GM21786 (cell line): ENCODE data around the gene FBXL17.

ENCODE experiments used
- ATAC-seq: cut with Tn5 transposase; IDR thresholded peaks from one replicate; pipeline ENCODE4 v1.9.1; 2021; ENCODE audit not compliant: unreplicated experiment

Gene FBXL17

DNA sequence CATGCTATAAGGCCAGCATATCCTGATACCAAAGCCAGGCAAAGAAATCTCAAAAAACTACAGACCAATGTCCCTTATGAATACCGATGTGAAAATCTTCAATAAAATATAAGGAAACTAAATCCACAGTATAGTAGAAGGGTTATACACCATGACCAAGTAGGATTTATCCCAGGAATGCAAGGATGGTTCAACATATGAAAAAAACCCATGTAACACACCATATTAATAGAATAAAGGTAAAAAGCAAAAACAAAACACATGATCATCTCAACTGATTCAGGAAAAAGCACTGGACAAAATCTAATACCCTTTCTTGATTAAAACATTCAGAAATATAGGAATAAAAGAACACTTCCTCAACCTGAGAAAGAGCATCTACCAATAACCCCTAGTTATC, 6.1 kb downstream of the FBXL17 start:
- no peak for ATAC-seq

DNA sequence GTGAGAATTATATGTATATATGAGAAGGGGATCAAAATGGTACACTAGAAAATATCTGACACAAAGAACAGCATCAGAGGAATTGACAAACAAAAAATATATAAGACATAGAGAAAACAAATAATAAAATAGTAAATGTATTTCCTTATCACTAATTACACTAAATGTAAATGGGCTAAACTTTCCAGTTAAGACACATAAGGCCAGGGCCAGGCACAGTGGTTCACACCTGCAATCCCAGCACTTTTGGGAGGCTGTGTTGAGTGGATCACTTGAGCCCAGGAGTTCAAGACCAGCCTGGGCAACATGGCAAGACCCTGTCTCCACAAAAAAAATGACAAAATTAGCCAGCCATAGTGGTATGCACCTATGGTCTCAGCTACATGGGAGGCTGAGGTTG, 8.5 kb downstream of the FBXL17 start:
- no peak for ATAC-seq

DNA sequence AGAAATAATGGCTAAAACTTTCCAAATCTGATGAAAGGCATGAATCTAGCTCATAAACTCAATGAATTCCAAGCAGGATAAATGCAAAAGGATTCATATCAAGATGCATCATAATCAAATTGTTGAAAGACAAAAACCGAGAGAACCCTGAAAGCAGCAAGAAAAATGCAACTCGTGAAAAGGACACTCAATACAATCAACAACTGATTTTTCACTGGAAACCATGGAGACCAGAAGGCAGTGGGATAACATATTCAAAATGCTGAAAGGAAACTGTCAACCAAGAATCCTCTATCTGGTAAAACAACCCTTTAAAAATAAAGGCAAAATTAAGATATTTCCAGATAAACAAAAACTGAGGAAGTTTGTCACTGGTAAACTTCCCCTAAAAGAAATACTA, 9.5 kb downstream of the FBXL17 start:
- no peak for ATAC-seq

DNA sequence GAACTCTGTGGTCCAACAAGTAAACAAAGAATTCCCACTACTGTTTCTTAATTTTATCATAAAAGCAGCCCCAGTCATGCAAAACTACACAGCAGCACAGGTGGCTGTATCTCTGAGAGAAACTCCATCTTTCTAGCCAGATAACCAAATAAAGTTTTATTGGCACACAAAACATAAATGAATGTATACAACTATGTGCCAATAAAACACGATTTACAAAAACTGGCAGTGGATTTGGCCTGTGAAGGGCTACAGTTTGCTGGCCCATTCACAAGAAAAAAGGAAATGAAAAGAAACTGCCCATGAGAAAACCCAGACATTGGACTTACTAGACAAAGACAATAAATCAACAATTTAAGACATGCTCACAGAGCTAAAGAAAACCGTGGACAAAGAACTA, 10.6 kb downstream of the FBXL17 start:
- no peak for ATAC-seq

DNA sequence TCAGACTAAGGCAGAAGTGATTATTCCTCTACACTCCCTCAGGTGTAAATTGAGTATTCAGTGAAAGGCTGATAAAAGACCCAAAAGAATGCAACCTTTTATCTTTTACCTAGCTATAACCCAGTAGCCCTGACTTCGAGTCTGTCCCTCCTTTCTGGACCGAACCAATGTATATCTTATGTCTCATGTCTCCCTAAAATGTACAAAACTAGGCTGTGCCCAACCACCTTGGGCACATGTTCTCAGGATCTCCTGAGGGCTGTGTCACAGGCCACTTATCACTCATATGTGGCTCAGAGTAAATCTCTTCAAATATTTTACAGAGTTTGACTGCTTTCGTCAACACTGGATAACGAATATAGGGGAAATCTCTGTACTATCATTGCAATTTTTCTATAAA, 12.7 kb downstream of the FBXL17 start:
- no peak for ATAC-seq

DNA sequence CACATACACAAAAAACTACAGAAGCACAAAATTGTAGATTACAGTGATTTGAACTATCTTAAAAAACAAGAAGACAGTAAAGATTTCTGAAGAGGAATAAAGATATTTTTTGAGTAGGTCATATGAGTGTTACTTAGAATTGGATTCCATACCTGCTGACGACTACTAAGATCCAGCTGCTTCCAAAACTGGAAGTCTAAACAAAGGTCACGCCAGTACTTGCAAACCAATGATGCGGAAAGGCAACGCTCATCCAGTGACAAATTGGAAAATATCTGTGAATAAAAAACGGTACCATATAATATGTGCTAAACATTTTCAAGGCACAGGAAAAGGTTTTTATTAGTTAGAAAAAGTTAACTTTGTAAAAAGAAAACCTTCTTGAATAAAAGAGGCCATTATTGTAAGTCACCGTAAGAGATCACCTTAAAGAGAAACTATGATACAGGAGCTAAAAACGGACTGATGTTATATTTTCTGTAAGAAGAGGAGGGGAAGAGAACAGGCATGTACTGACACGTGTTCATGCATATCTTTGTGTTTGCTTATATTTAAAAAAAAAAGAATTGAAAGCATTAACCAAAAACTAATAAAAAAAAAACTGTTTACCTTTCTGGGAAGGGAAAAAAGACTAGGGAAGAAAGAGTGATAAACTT, 14.1 kb downstream of the FBXL17 start:
- ATAC-seq, result no peak

DNA sequence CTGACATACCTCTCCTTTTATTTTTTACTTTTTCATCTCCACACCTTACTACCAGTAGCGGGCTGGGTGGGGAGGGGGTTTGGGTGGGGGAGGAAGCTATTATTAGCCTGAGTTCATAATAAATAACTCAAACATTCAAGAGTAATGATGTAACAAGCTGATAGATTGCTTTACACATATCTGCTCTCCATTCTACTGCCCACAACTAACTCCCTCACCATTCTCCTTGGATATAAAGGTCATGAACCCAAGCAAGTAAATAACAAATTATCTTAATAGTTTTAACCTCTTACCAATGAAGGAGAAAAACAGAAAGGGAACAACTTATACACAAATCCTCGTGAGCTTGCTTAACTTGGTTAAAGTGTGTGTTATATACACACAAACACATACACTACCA, 15.4 kb downstream of the FBXL17 start:
- no peak for ATAC-seq

DNA sequence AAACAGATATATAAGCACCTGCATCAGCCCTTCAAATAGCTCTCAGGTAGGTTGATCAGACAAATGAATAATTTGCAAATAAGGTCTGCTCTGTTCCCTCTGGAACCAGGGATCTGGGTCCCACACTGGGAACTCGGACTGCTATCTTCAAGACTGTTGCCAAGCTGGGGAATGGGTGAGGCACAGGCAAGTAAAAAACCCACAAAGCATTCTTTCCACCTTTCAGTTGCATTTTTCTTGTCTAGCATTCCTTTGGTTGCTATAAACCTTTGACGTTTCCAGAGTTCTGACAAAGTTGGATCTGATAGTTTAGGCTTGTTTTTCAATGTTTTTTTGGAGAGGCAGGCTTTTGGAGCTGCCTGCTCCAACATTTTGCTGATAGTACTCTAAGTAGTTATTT, 20.1 kb downstream of the FBXL17 start:
- no peak for ATAC-seq

DNA sequence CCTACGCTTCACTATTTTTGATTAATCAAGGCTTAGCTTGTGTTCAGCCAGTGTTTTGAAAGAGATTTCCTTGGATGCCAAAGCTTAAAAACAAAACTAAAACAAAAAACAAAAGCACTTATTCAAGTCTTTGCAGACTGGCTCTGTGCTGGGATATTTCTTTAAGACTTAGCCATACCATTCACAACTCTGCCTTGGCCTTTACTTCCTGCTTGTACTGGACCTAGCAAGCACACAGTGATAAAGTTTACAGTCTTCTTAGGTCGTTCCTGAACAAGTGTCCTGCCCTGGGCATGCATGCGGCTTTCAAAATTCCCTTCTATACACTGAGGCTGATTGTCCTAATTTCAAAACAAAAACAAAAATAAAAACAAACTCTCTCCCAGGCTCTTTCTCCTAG, 20.7 kb downstream of the FBXL17 start:
- ATAC-seq, result no peak

DNA sequence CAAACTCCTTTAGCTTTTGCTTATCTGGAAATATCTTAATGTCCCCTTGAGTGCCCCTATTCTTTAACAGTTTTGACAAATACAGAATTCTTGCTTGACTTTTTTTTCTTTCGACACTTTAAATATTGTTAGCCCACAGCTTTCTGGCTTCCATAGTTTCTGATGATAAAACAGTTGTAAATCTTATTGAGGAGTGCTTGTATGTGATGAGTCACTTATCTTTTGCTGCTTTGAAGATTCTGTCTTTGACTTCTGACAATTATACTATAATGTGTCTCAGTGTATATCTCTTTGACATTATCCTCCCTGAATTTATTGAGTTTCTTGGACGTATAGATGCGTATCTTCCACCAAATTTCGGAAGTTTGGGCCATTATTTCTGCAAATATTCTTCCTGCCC, 21.6 kb downstream of the FBXL17 start:
- no peak for ATAC-seq

DNA sequence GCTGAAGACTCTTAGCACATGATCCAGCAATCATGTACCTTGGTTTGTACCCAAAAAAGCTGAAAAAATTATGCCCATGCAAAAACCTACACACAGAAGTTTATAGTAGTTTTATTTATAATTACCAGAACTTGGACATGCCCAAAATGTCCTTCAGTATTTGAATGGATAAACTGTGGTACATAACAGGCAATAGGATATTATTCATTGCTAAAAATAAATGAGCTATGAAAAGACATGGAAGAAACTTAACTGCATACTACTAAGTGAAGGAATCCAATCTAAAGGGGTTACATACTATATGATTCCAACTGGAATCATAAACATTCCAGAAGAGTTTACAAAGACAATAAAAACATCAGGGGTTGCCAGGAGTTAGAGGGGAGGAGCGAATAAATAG, 25.6 kb downstream of the FBXL17 start:
- ATAC-seq, result no peak

DNA sequence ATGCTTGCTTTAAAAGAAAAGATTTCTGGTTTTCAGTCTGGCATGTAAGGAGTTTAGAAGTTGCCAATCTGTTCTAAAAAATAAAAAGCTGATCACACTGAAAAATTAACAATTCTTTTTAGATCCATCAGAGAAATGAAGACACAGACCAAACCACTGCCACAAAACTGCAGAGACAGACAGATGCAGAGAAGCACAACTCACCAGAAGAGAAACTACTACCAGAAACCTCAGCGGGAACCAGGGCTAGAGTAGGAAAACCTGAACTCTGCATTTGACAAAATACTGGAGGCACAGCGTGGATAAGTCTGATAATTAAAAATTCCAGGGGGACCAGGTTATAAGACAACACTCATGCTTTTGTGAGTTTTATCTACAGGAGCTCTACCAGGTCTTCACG, 28.8 kb downstream of the FBXL17 start:
- no peak for ATAC-seq

DNA sequence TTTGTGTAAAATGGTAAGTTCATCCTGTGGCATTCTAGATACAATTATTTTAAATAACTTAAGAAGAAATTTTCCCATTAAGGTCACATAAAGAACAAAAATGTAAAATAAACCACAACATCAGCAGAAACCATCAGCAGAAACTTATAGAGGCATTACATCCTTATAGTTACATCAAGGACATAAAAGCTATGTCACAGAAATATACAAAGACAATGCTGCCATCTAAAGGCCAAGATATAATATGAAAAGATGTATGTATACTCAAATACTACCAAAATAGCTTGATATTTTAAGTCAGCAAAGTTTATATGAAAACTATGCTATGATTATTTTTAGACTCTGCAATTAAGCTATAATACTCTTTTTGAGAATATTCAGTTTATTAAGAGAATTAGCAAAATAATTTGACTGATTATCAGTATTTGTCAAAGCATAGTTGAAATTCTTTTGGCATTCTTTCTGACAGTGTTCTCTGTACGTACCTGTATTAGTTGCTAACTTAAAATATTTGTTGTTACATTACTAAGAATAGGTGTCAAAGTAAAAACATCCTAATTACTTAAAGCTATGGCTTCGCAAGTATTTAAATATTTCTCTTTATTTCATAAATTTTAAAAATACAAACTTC, 36.2 kb downstream of the FBXL17 start:
- peak; percentile 84 for ATAC-seq

DNA sequence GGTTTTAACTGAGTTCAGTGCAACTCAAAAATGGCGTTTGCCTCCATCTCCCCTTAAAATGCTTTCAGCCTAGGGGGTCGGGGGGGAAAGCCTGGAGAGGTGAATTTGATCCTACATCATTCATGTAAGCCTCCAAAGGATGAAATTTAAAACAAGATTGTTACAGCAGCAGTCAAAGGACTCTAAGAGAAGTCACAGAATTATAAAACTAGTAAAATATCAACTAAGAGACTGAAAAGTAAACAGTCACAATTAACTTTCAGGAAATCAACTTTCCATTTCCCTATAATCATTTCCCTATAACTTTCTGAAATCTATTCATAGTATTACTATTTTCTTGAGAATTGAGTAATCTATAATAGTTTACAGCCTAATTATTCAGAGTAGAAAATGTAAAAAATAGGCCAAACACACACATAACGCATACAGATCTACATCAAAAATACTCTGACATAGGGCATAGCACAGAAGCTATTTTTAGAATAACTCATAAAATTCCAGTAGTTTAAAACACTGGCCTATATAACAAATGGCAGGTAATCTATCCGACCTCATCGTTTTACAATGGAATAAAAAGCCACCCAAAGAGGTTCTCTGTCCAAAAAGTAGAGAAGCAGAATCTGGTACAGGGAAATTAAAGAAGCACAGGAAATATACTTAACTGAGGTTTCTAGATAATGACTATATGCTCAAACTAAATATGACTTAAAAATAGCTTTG, 37.6 kb downstream of the FBXL17 start:
- ATAC-seq, result no peak

DNA sequence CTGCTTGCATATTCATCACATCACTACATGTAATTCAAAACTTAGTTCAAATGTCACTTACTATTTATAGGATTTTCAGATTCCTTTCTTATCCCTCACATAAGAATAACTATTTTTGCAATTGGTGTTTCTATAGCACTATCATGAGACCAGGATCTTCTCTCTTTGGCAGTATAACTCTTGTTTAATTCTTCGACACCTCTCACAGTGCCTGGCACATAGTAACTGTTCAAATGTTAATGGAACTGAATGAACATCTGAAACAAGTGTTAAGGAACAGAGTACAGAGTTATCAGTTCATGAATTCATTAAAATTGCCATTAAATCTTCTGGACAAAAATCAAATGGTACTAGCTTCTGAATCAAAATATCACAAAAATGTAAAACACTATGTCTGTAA, 40.0 kb downstream of the FBXL17 start:
- no peak for ATAC-seq

DNA sequence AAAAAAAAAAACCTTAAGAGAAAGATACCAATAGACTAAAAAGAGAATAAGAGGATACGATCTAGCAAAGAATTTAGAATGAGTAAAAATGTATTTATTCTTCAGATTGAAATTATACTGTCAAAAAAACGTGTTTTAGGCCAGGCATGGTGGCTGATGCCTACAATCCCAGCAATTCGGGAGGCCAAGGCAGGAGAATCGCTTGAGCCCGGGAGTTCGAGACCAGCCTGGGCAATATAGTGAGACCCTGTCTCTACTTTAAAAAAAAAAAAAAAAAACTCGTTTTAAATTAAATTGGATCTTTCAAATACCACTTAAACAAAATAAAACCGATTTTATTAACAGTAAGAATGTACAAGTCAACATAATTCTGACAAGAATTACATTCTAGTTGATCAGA, 41.8 kb downstream of the FBXL17 start:
- no peak for ATAC-seq

DNA sequence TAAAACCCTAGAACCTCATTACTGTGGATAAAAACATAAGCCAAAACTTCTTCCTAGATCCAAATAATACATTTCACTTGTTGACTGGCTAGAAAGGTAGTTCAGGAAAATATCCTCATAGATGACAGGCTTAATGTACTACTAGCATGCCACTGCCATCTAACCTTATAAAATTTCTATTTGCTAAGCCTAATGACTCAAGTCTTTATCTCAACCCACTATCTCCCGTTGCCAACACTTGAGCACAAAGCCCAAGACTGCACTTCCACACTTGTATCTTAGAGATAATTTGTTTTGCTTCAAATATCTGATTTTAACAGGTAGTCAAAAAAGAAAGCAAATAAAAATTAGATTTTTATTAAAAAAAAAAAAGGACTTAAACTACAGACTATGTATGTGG, 42.7 kb downstream of the FBXL17 start:
- ATAC-seq, result no peak

DNA sequence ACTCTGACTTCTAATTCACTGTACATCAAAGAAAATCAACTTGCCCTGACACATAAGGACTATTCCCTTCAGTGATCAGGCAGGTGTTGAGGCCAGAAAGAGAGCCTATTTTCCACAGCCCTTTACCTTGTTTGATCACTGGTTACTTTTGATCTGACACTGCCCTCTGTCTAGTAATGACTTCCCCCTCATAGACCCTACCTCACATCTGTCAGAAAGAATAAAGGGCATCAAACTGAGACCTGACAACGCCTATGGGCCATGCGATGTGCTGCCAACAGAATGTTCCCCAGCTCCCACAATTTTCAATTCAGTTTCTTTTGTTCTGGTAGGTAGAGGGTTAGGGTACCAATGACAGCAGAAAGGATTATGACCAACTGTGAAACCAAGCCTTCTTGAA, 47.7 kb downstream of the FBXL17 start:
- no peak for ATAC-seq

DNA sequence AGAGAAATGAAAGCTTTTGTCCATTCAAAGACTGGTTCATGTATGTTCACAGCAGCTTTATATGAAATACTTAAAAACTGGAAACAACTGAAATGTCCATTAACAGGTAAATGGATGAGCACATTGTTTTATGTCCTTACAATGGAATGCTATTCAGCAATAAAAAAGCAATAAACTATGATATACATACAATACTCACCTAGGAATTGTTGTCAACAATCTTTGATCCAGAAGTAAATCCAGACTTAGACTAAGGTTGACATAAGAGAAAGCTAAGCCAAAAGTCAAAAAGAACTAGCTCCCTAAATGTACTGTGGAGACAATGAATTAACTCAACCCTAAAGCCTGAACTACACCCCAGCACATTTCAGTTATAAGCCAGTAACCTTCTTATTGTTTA, 54.9 kb downstream of the FBXL17 start:
- ATAC-seq, result no peak

DNA sequence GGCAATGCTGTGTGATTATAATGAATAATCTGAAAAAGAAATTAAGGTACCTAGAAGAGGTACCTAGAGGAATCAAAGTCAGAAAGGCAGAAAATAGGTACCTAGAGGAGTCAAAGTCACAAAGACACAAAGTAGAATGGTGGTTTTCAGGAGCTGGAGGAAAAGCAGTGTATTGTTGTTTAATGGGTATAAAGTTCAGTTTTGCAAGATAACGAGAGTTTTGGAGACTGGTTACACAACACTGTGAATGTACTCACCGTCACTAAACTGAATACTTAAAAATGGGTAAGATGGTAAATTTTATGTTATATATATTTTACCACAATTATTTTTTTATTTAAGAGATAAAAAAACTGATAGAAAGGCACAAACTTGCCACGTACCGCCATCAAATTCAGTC, 57.0 kb downstream of the FBXL17 start:
- no peak for ATAC-seq

DNA sequence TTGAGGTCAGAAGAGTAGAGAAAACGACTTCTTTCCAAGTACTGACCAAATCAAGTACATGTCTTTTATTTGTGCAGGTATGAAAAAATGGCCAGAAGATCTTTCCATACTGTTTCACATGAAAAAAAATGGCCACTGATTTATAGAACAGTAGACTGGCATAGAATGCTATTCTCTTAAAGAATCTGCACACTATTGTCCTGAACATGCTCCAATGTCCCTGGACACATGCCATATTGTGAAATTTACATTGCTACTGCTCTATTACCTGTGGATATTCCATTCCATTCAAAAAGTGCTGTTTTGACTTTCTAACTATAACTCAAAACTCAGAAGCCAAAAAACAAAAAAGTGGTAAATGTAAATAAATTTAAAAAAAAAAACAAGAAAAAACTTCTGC, 60.6 kb downstream of the FBXL17 start:
- no peak for ATAC-seq

DNA sequence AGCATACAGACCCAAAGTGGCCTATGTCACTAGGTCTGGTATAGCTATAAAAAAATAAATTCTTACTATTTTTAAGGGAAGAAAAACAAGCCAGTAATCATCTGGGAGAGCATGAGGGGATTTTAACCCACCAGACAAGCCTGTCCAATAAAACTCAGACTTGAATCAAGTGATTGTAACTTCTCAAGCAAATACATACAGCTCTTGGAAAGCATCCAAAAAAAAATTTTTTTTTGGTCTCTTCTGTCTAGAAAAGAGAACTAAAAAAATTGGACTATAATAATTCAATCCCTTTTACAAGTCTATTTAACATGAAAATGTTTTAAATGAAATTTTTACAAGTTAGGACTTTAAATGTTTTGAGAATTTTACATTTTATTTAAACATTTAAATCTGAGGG, 61.7 kb downstream of the FBXL17 start:
- ATAC-seq, result no peak

DNA sequence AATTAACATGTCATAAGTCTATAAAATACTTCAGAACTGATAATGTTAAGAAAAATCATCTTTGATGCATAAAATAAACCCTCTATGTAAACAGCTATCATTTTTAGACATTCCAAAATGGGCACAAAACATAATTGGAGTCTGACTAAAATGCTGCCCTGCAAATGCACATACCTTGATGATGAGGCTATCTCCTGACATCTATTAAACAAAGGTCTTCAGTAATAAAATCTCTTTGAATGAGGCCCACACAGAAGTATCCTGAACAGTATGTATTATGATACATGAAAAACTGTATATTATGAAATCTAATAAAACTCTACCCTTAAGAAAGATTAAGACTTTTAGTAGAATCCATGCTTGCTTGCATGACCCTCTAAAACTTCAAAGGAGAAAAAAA, 66.1 kb downstream of the FBXL17 start:
- ATAC-seq, result no peak
